IMR-90 (cell line): ENCODE data around the gene ANKDD1A. TPM values are rescaled to one million over a fixed set of nuclear protein-coding genes. Genes with fewer than 3 reads are reported as not detected.

Experiments
- ATAC-seq: fragments of 200-7000 bp; cut with Tn5 transposase; 2 replicates; pipeline ENCODE4 v1.9.1; 2020; ENCODE audit warnings: low read depth, mild to moderate bottlenecking, moderate library complexity
- BruUV-seq: library from RNA; stranded (reverse); fragments of 400-500 nt; replicated peaks from 2 replicates; lab custom pipeline; 2021; lab: Mats Ljungman, UMichigan
- CTCF ChIA-PET: fragments of 300-600 bp; formaldehyde crosslinking; extraction: SDS; loops from one replicate; lab custom pipeline; 2021; ENCODE audit warnings: antibody characterized with exemption; lab: Yijun Ruan, JAX
- POLR2A ChIA-PET: fragments of 300-600 bp; sonication (Branson Sonifier 250); formaldehyde crosslinking; loops from one replicate; lab custom pipeline; 2022; ENCODE audit warnings: antibody characterized with exemption; ENCODE audit not compliant: unreplicated experiment; lab: Charles Lee
- DNase-seq: peaks from one replicate; pipeline ENCODE4 v3.0.0; 2013
- H2AFZ ChIP-seq: replicated peaks from 2 replicates; pipeline ENCODE3; 2013; ENCODE audit warnings: low read length, mild to moderate bottlenecking; ENCODE audit not compliant: poor library complexity
- H2AK5ac ChIP-seq: 2 replicates; pipeline ENCODE4 v1.6.1; 2013; ENCODE audit warnings: low read depth, low read length, inconsistent platforms
- H2AK9ac ChIP-seq: replicated peaks from 2 replicates; pipeline ENCODE3; 2013; ENCODE audit warnings: mild to moderate bottlenecking, low read depth, low read length, moderate library complexity; ENCODE audit not compliant: poor library complexity
- H2BK120ac ChIP-seq: 2 replicates; pipeline ENCODE4 v1.6.1; 2013; ENCODE audit warnings: low read depth, low read length, inconsistent platforms
- H2BK15ac ChIP-seq: 3 replicates; pipeline ENCODE4 v1.6.1; 2013; ENCODE audit warnings: low read depth, low read length, inconsistent platforms
- H2BK20ac ChIP-seq: 2 replicates; pipeline ENCODE4 v1.6.1; 2013; ENCODE audit warnings: low read depth, mild to moderate bottlenecking, inconsistent platforms, low read length, moderate library complexity
- H2BK5ac ChIP-seq: 2 replicates; pipeline ENCODE4 v1.6.1; 2013; ENCODE audit warnings: mild to moderate bottlenecking, low read depth, low read length, inconsistent platforms; ENCODE audit not compliant: poor library complexity, severe bottlenecking
- H3K14ac ChIP-seq: replicated peaks from 2 replicates; pipeline ENCODE4 v1.6.1; 2013; ENCODE audit warnings: low read depth, low read length, inconsistent platforms
- H3K18ac ChIP-seq: 2 replicates; pipeline ENCODE4 v1.6.1; 2013; ENCODE audit warnings: low read depth, low read length, control low read depth
- H3K23ac ChIP-seq: 2 replicates; pipeline ENCODE4 v1.6.1; 2013; ENCODE audit warnings: low read depth, low read length, inconsistent platforms
- H3K27ac ChIP-seq: 2 replicates; pipeline ENCODE4 v1.5.1; 2013; ENCODE audit warnings: mild to moderate bottlenecking, control low read depth, low read length; ENCODE audit not compliant: insufficient read depth
- H3K27me3 ChIP-seq: 2 replicates; pipeline ENCODE4 v1.6.1; 2013; ENCODE audit warnings: low read length; ENCODE audit not compliant: control insufficient read depth, insufficient read depth
- H3K36me3 ChIP-seq: 2 replicates; pipeline ENCODE4 v1.6.1; 2013; ENCODE audit warnings: low read length, mixed read lengths; ENCODE audit not compliant: control insufficient read depth, insufficient read depth
- H3K4ac ChIP-seq: 2 replicates; pipeline ENCODE4 v1.6.1; 2013; ENCODE audit warnings: low read depth, low read length, inconsistent platforms
- H3K4me1 ChIP-seq: 2 replicates; pipeline ENCODE4 v1.6.1; 2013; ENCODE audit warnings: low read length, mixed read lengths; ENCODE audit not compliant: control insufficient read depth, insufficient read depth
- H3K4me2 ChIP-seq: 2 replicates; pipeline ENCODE4 v1.6.1; 2013; ENCODE audit warnings: low read depth, mild to moderate bottlenecking, control low read depth, low read length, moderate library complexity
- H3K4me3 ChIP-seq: 2 replicates; pipeline ENCODE4 v1.5.1; 2013; ENCODE audit warnings: low read depth, mild to moderate bottlenecking, control low read depth, low read length, moderate library complexity; ENCODE audit not compliant: insufficient read depth
- H3K56ac ChIP-seq: 2 replicates; pipeline ENCODE4 v1.6.1; 2013; ENCODE audit warnings: low read length, inconsistent platforms; ENCODE audit not compliant: insufficient read depth; ENCODE audit errors: extremely low read depth
- H3K79me1 ChIP-seq, 2 experiments: 2 replicates each; pipeline ENCODE4 v1.6.1; 2013; ENCODE audit warnings: low read length in 2 of 2, inconsistent platforms in 1 of 2, low read depth in 1 of 2
- H3K9ac ChIP-seq: 2 replicates; pipeline ENCODE4 v1.6.1; 2013; ENCODE audit warnings: low read depth, low read length, control low read depth
- H3K9me1 ChIP-seq: 2 replicates; pipeline ENCODE4 v1.6.1; 2013; ENCODE audit warnings: low read length, inconsistent platforms; ENCODE audit not compliant: insufficient read depth
- H3K9me3 ChIP-seq: 2 replicates; pipeline ENCODE4 v1.6.1; 2013; ENCODE audit warnings: low read length; ENCODE audit not compliant: control insufficient read depth, insufficient read depth
- H4K20me1 ChIP-seq: 2 replicates; pipeline ENCODE4 v1.6.1; 2013; ENCODE audit warnings: low read length, inconsistent platforms; ENCODE audit not compliant: insufficient read depth
- H4K5ac ChIP-seq: 2 replicates; pipeline ENCODE4 v1.6.1; 2013; ENCODE audit warnings: mild to moderate bottlenecking, low read depth, low read length, control low read depth
- H4K8ac ChIP-seq, 2 experiments: 2 replicates each; pipeline ENCODE4 v1.6.1; 2013; ENCODE audit warnings: low read depth in 2 of 2, low read length in 2 of 2, control low read depth in 1 of 2, inconsistent platforms in 1 of 2
- H4K91ac ChIP-seq: 2 replicates; pipeline ENCODE4 v1.6.1; 2013; ENCODE audit warnings: low read depth, low read length, inconsistent platforms; ENCODE audit not compliant: insufficient read depth
- MAZ ChIP-seq: IDR thresholded peaks from 2 replicates; pipeline ENCODE4 v1.6.1; 2012; ENCODE audit warnings: low read depth, mild to moderate bottlenecking, low read length, improper control_type of control experiment, moderate library complexity, borderline replicate concordance
- RAD21 ChIP-seq: IDR thresholded peaks from 2 replicates; pipeline ENCODE4 v1.6.1; 2012; ENCODE audit warnings: low read length, improper control_type of control experiment
- WGBS, 2 experiments: methylation state at CpG; one replicate each; pipeline versions ENCODE4 v1.1.5 to v1.1.7; 2013; ENCODE audit warnings: missing lambda C conversion rate in 2 of 2; ENCODE audit not compliant: insufficient read length in 1 of 2; ENCODE audit errors: extremely low coverage in 2 of 2; 5-methylcytosine and 5-hydroxymethylcytosine counted together
- dilution Hi-C: fragments of 300-500 bp; cut with HindIII; formaldehyde crosslinking; loops from one replicate; pipeline ENCODE4 v1.14.3; 2018; ENCODE audit warnings: low sequenced_read_pairs; ENCODE audit not compliant: unreplicated experiment
- in situ Hi-C: fragments of 300-500 bp; cut with MboI; formaldehyde crosslinking; loops from 3 replicates; pipeline ENCODE4 v1.14.3; 2019; ENCODE audit warnings: low sequenced_read_pairs, inconsistent platforms, mixed read lengths
- intact Hi-C: fragments of 100-400 bp; cut with micrococcal nuclease; formaldehyde crosslinking; loops from 2 replicates; pipeline ENCODE4 v1.10.0; 2022
- polyA plus RNA-seq, 3 experiments: library from polyadenylated mRNA; depleted of rRNA; stranded (reverse); fragments of >200 nt; gene quantifications; 2 replicates each; pipeline ENCODE4 v1.2.3, GENCODE V29; 2012; ENCODE audit warnings: low replicate concordance in 1 of 3
- total RNA-seq: library from RNA; depleted of rRNA; stranded (reverse); fragments of >200 nt; gene quantifications from 2 replicates; pipeline ENCODE4 v1.2.3, GENCODE V29; 2012

ANKDD1A gene
- total and polyA plus RNA-seq, 2 of the 4 experiments (the other 2 are of a cell fraction) = 3.6 to 4.9 TPM

GRCh38 chr15:64925335-64926330, 13.9 kb downstream of the ANKDD1A start:
- dilution Hi-C loops = no loop called here

More at GRCh38 chr15:64925335-64926330, 13.9 kb downstream of the ANKDD1A start:
- no peak overlapping the region for H2BK5ac ChIP-seq
- intact Hi-C loops = no loop called here
- no peaks in the 10 kb centered on the region for H3K36me3 ChIP-seq
- POLR2A ChIA-PET = no interaction called here
- ATAC-seq (no peak), DNase-seq (no peak)
- no peak overlapping the region for H2BK15ac ChIP-seq
- H3K4me2 ChIP-seq = no peak overlapping the region
- no peak overlapping the region for H4K5ac ChIP-seq
- no peak overlapping the region for H3K27ac ChIP-seq
- no peak overlapping the region for H2AFZ ChIP-seq
- CTCF ChIA-PET = no interaction called here
- H2BK120ac ChIP-seq = no peak overlapping the region
- BruUV-seq = no TSS peak
- in situ Hi-C loops = no loop called here
- H3K9me3 ChIP-seq = no peaks in the 10 kb centered on the region; the same call in 1 of the 2 replicates
- no peaks in the 10 kb centered on the region for H3K79me1 ChIP-seq
- no peak overlapping the region for H4K8ac ChIP-seq
- H3K9ac ChIP-seq = no peak overlapping the region
- 0 out of 2 replicates have a peak, but pooled peaks cover 11% of the 10 kb centered on the region for H3K9me1 ChIP-seq
- no peak overlapping the region for H4K91ac ChIP-seq
- H3K23ac ChIP-seq = no peak overlapping the region
- no peak overlapping the region for H3K18ac ChIP-seq
- no peak overlapping the region for H2BK20ac ChIP-seq
- TF ChIP-seq RAD21 (no peak), MAZ (no peak)
- no peak overlapping the region for H3K4ac ChIP-seq
- no peak overlapping the region for H2AK5ac ChIP-seq
- H3K56ac ChIP-seq = no peak overlapping the region
- H3K14ac ChIP-seq = no peak overlapping the region; the same call in 1 of the 2 replicates
- H3K4me1 ChIP-seq = peaks cover 6% of the 10 kb centered on the region
- H2AK9ac ChIP-seq = peak overlapping the region; percentile 28
- H4K20me1 ChIP-seq = no peaks in the 10 kb centered on the region
- WGBS, 2 experiments = 100% methylated on average over 2 of the region's 13 CpGs; no CpG with 5 or more reads in 1 of the 2 experiments
- H3K4me3 ChIP-seq = no peak overlapping the region
- H3K27me3 ChIP-seq = no peaks in the 10 kb centered on the region
